ENCODE results near the gene KCMF1. TPM values are rescaled to one million over a fixed set of nuclear protein-coding genes. Genes with fewer than 3 reads are reported as not detected.

The KCMF1 gene
- total and polyA plus RNA-seq, 2 donors (not counting 1 experiment from before 2014, with no cell fraction given) = 43.7 to 81.5 TPM

DNA sequence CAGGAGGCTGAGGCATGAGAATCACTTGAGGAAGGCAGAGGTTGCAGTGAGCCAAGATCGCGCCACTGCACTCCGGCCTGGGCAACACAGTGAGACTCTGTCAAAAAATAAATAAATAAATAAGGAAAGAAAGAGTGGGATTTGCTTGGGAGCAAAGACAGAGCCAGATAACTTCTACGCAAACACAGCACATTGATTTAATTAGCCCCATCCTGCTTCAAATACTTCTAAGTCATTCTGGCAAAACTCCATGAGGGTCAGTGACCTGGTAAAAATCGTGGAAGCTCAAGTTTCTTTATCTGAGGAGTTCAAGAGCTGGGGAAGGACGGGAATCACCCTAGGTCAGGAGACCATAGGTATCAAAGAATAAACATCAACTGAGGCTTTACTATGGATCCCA lies 91.6 kb downstream of the KCMF1 start:
- Mint-ChIP-seq H3K27me3 (peaks cover 27% of the 10 kb centered on the region), H3K27ac (no peak overlapping the region), H3K4me3 (no peak overlapping the region), H3K4me1 (peaks cover 7% of the 10 kb centered on the region), H3K9me3 (ENCODE audit: insufficient read depth) (no peaks in the 10 kb centered on the region)
- no peak overlapping the region for H3K4me2 ChIP-seq (replicated peaks; ENCODE audit: low read depth, low read length, poor library complexity, severe bottlenecking)
- intact Hi-C loops (cut with micrococcal nuclease) = no loop called here
- WGBS (ENCODE audit: insufficient coverage) = 86% methylated on average over 1 of the region's 6 CpGs
- H3K79me2 ChIP-seq (ENCODE audit: control insufficient read depth, insufficient read depth, low read length) = no peaks in the 10 kb centered on the region
- H4K20me1 ChIP-seq (ENCODE audit: control insufficient read depth, insufficient read depth, low read length, poor library complexity, severe bottlenecking) = no peaks in the 10 kb centered on the region
- H3K9me3 ChIP-seq (ENCODE audit: control extremely low read depth in 1 of 3, control insufficient read depth in 2 of 3, insufficient read depth in 1 of 3, low read length in 2 of 3) = no peaks in the 10 kb centered on the region
- TF ChIP-seq, protein P1, sequence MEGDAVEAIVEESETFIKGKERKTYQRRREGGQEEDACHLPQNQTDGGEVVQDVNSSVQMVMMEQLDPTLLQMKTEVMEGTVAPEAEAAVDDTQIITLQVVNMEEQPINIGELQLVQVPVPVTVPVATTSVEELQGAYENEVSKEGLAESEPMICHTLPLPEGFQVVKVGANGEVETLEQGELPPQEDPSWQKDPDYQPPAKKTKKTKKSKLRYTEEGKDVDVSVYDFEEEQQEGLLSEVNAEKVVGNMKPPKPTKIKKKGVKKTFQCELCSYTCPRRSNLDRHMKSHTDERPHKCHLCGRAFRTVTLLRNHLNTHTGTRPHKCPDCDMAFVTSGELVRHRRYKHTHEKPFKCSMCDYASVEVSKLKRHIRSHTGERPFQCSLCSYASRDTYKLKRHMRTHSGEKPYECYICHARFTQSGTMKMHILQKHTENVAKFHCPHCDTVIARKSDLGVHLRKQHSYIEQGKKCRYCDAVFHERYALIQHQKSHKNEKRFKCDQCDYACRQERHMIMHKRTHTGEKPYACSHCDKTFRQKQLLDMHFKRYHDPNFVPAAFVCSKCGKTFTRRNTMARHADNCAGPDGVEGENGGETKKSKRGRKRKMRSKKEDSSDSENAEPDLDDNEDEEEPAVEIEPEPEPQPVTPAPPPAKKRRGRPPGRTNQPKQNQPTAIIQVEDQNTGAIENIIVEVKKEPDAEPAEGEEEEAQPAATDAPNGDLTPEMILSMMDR (IDR thresholded peaks at IDR 0.05) = no peak
- no peak for TF ChIP-seq EZH2 (IDR thresholded peaks at IDR 0.05; ENCODE audit: borderline replicate concordance, insufficient read depth, low read depth, low read length, poor library complexity, severe bottlenecking)
- CTCF ChIA-PET = interaction anchor here (0.6 to 1.0 kb wide), 2 partner anchors 60 to 233 kb away, joined by 3 read pairs; no protein-coding TSS in a partner anchor
- peaks cover 7 to 9% of the 10 kb centered on the region in 2 donors for H3K4me1 ChIP-seq (ENCODE audit: control insufficient read depth in 2 of 2, insufficient read depth in 2 of 2, low read length in 2 of 2)
- no peak overlapping the region for H2AFZ ChIP-seq (ENCODE audit: insufficient read depth, low read depth, low read length, poor library complexity, severe bottlenecking)
- no peak for DNase-seq
- peaks cover 0 to 22% (median 3%) of the 10 kb centered on the region in 4 experiments for H3K27me3 ChIP-seq (replicated peaks in 1 of 4; ENCODE audit: control extremely low read depth in 1 of 4, control insufficient read depth in 3 of 4, insufficient read depth in 4 of 4, low read length in 3 of 4)
- POLR2A ChIA-PET = no interaction called here
- no peaks in the 10 kb centered on the region for H3K36me3 ChIP-seq (replicated peaks in 1 of 2; ENCODE audit: control extremely low read depth in 1 of 2, control insufficient read depth in 1 of 2, extremely low read depth in 1 of 2, insufficient read depth in 2 of 2, low read length in 1 of 2)
- no peak overlapping the region for H3K4me3 ChIP-seq (ENCODE audit: control extremely low read depth in 1 of 5, extremely low read depth in 1 of 5, insufficient read depth in 1 of 5, low read depth in 2 of 5, low read length in 4 of 5)
- no peak overlapping the region for H3K9ac ChIP-seq (ENCODE audit: low read length)
- no peak overlapping the region for H3K27ac ChIP-seq (ENCODE audit: low read length in 2 of 2)
- ATAC-seq (ENCODE audit: low read depth) = no peak

DNA sequence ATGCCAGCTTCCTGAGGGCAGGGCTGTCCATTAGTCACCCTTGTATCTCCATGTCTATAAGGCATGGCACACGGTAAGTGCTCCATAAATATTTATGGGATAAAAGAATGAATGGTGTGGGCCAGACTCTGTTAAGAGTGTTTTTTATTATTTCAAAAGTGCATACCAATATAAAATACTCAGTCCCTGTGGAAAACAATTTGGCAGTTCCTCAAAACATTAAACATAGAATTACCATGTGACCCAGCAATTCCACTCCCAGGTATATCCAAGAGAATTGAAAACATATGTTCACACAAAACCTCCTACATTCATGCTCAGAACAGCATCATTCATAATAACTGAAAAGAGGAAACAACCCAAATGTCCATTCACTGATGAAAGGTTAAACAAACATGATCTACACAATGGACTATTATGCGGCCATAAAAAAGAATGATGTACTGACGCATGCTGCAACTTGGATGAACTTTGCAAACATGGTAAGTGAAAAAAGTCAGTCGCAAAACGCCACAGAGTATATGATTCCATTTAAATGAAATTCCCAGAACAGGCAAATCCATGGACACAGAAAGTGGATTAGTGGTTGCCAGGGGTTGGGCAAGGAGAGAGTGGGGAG lies 93.1 kb downstream of the KCMF1 start:
- no peak for ATAC-seq (ENCODE audit: low read depth)
- no peaks in the 10 kb centered on the region for H3K36me3 ChIP-seq (replicated peaks in 1 of 2; ENCODE audit: control extremely low read depth in 1 of 2, control insufficient read depth in 1 of 2, extremely low read depth in 1 of 2, insufficient read depth in 2 of 2, low read length in 1 of 2)
- no peak overlapping the region for H3K4me3 ChIP-seq (ENCODE audit: control extremely low read depth in 1 of 5, extremely low read depth in 1 of 5, insufficient read depth in 1 of 5, low read depth in 2 of 5, low read length in 4 of 5)
- Mint-ChIP-seq H3K27ac (no peak overlapping the region), H3K4me3 (no peak overlapping the region), H3K9me3 (ENCODE audit: insufficient read depth) (no peaks in the 10 kb centered on the region), H3K27me3 (peaks cover 31% of the 10 kb centered on the region), H3K4me1 (peaks cover 8% of the 10 kb centered on the region)
- H3K9ac ChIP-seq (ENCODE audit: low read length) = no peak overlapping the region
- no peak overlapping the region for H3K27ac ChIP-seq (ENCODE audit: low read length in 2 of 2)
- no CpG with 5 or more reads among the region's 5 CpGs for WGBS (ENCODE audit: insufficient coverage)
- TF ChIP-seq, protein P1 (IDR thresholded peaks at IDR 0.05) = no peak
- no peak for TF ChIP-seq EZH2 (IDR thresholded peaks at IDR 0.05; ENCODE audit: borderline replicate concordance, insufficient read depth, low read depth, low read length, poor library complexity, severe bottlenecking)
- no peak for DNase-seq
- H4K20me1 ChIP-seq (ENCODE audit: control insufficient read depth, insufficient read depth, low read length, poor library complexity, severe bottlenecking) = no peaks in the 10 kb centered on the region
- no peak overlapping the region for H3K4me2 ChIP-seq (replicated peaks; ENCODE audit: low read depth, low read length, poor library complexity, severe bottlenecking)
- H3K4me1 ChIP-seq (ENCODE audit: control insufficient read depth in 2 of 2, insufficient read depth in 2 of 2, low read length in 2 of 2) = peaks cover 7 to 9% of the 10 kb centered on the region in 2 donors
- intact Hi-C loops (cut with micrococcal nuclease) = no loop called here
- peaks cover 0 to 22% (median 3%) of the 10 kb centered on the region in 4 experiments for H3K27me3 ChIP-seq (replicated peaks in 1 of 4; ENCODE audit: control extremely low read depth in 1 of 4, control insufficient read depth in 3 of 4, insufficient read depth in 4 of 4, low read length in 3 of 4)
- ChIA-PET CTCF (no interaction called here), POLR2A (no interaction called here)
- no peak overlapping the region for H2AFZ ChIP-seq (ENCODE audit: insufficient read depth, low read depth, low read length, poor library complexity, severe bottlenecking)
- no peaks in the 10 kb centered on the region for H3K79me2 ChIP-seq (ENCODE audit: control insufficient read depth, insufficient read depth, low read length)
- no peaks in the 10 kb centered on the region for H3K9me3 ChIP-seq (ENCODE audit: control extremely low read depth in 1 of 3, control insufficient read depth in 2 of 3, insufficient read depth in 1 of 3, low read length in 2 of 3)
